Vagina (tissue), 2 donors: ENCODE data around the gene TMEM240.
"Not testable (repeated sequence)": the region's sequence is repeated elsewhere in the genome, so short reads cannot be mapped to it uniquely, and the experiment has no call there.

ENCODE experiments used
- CTCF ChIP-seq, 3 experiments: fragments of 450-650 bp in 2 of 3; fragments of 200-600 bp in 1 of 3; sonication (generic) in 1 of 3; IDR thresholded peaks; one replicate each; pipeline ENCODE4 v1.5.1; 2017 to 2019; ENCODE audit warnings: antibody characterized with exemption in 3 of 3, mild to moderate bottlenecking in 2 of 3, moderate library complexity in 2 of 3
- POLR2A ChIP-seq, 2 donors: fragments of 450-650 bp; IDR thresholded peaks; one replicate each; pipeline ENCODE4 v1.6.1; 2017; ENCODE audit warnings: antibody characterized with exemption in 2 of 2, mild to moderate bottlenecking in 2 of 2, moderate library complexity in 2 of 2

GRCh38 chr1:1516923-1517322, 23.5 kb downstream of the TMEM240 start:
- TF ChIP-seq POLR2A, CTCF (IDR thresholded peaks at IDR 0.05): not testable (repeated sequence)
